HEK293 (cell line): ENCODE results near the gene CACNA1F.
A peak's percentile ranks its signal among the peaks of the same experiment; 100 is the strongest.

Experiments
- CTCF ChIA-PET: fragments of 350-600 bp; formaldehyde crosslinking; extraction: SDS; loops from one replicate; lab custom pipeline; 2021; ENCODE audit warnings: antibody characterized with exemption; lab: Yijun Ruan, JAX
- POLR2A ChIA-PET: fragments of 300-600 bp; formaldehyde crosslinking; extraction: SDS; loops from one replicate; lab custom pipeline; 2020; ENCODE audit warnings: antibody characterized with exemption, inconsistent platforms; lab: Yijun Ruan, JAX
- H3K27ac ChIP-seq: fragments of 200-500 bp; sonication (Bioruptor generic); 2 replicates; pipeline ENCODE4 v1.5.1; 2014; ENCODE audit warnings: low read depth, low read length, control low read depth, inconsistent platforms; ENCODE audit errors: extremely low read depth
- H3K36me3 ChIP-seq, 2 experiments: fragments of 200-500 bp in 1 of 2; sonication (Bioruptor generic) in 1 of 2; 1 replicate in 1 of 2; 2 replicates in 1 of 2; pipeline ENCODE4 v1.5.1; 2014 to 2017; ENCODE audit warnings: inconsistent platforms in 2 of 2, low read length in 2 of 2; ENCODE audit not compliant: control insufficient read depth in 2 of 2, insufficient read depth in 1 of 2
- H3K4me1 ChIP-seq: fragments of 200-500 bp; sonication (Bioruptor generic); 2 replicates; pipeline ENCODE4 v1.5.1; 2014; ENCODE audit warnings: mild to moderate bottlenecking, low read length, inconsistent platforms; ENCODE audit not compliant: control insufficient read depth, insufficient read depth
- H3K4me3 ChIP-seq: 2 replicates; pipeline ENCODE4 v1.5.1; 2011; ENCODE audit warnings: low read depth, mild to moderate bottlenecking, control low read depth, low read length, moderate library complexity
- H3K9me3 ChIP-seq: fragments of 200-500 bp; sonication (Bioruptor generic); 2 replicates; pipeline ENCODE4 v1.5.1; 2014; ENCODE audit warnings: low read depth, low read length, inconsistent platforms; ENCODE audit not compliant: control insufficient read depth, insufficient read depth
- CTCF ChIP-seq: fragments of 450-650 bp; formaldehyde crosslinking; IDR thresholded peaks from 2 replicates; pipeline ENCODE4 v1.5.1; 2016; ENCODE audit warnings: missing biosample characterization, missing genetic modification characterization
- EGR2 ChIP-seq: fragments of 450-650 bp; formaldehyde crosslinking; IDR thresholded peaks from 2 replicates; pipeline ENCODE4 v1.5.1; 2016; ENCODE audit warnings: low read depth, missing biosample characterization, missing genetic modification characterization
- GLIS1 ChIP-seq: fragments of 450-650 bp; formaldehyde crosslinking; IDR thresholded peaks from 2 replicates; pipeline ENCODE4 v1.5.1; 2016; ENCODE audit warnings: missing biosample characterization, missing genetic modification characterization
- SCRT1 ChIP-seq: fragments of 450-650 bp; formaldehyde crosslinking; IDR thresholded peaks from 2 replicates; pipeline ENCODE4 v1.5.1; 2016; ENCODE audit warnings: missing biosample characterization, missing genetic modification characterization, borderline replicate concordance
- SP7 ChIP-seq: fragments of 450-650 bp; formaldehyde crosslinking; IDR thresholded peaks from 2 replicates; pipeline ENCODE4 v1.5.1; 2016; ENCODE audit warnings: missing biosample characterization, missing genetic modification characterization
- ZFHX2 ChIP-seq: fragments of 450-650 bp; formaldehyde crosslinking; conservative IDR thresholded peaks from 2 replicates; pipeline ENCODE4 v1.5.1; 2016; ENCODE audit warnings: missing biosample characterization, missing genetic modification characterization
- ZNF148 ChIP-seq: fragments of 450-650 bp; formaldehyde crosslinking; IDR thresholded peaks from 2 replicates; pipeline ENCODE4 v1.5.0; 2017; ENCODE audit warnings: missing biosample characterization, missing genetic modification characterization, borderline replicate concordance
- ZNF175 ChIP-seq: fragments of 450-650 bp; formaldehyde crosslinking; IDR thresholded peaks from 2 replicates; pipeline ENCODE4 v1.5.1; 2016; ENCODE audit warnings: missing biosample characterization, missing genetic modification characterization
- ZNF280C ChIP-seq: fragments of 450-650 bp; formaldehyde crosslinking; IDR thresholded peaks from 2 replicates; pipeline ENCODE4 v1.5.1; 2016; ENCODE audit warnings: missing biosample characterization, missing genetic modification characterization
- ZNF302 ChIP-seq: fragments of 450-650 bp; formaldehyde crosslinking; IDR thresholded peaks from 2 replicates; pipeline ENCODE4 v1.5.1; 2016; ENCODE audit warnings: missing biosample characterization, missing genetic modification characterization, low read depth
- ZNF311 ChIP-seq: fragments of 450-650 bp; formaldehyde crosslinking; IDR thresholded peaks from 2 replicates; pipeline ENCODE4 v1.5.1; 2017; ENCODE audit warnings: missing biosample characterization, missing genetic modification characterization, borderline replicate concordance
- ZNF335 ChIP-seq: fragments of 450-650 bp; formaldehyde crosslinking; conservative IDR thresholded peaks from 2 replicates; pipeline ENCODE4 v1.5.1; 2016; ENCODE audit warnings: missing biosample characterization, missing genetic modification characterization
- ZNF350 ChIP-seq: fragments of 450-650 bp; formaldehyde crosslinking; IDR thresholded peaks from 2 replicates; pipeline ENCODE4 v1.5.0; 2017; ENCODE audit warnings: missing biosample characterization, mild to moderate bottlenecking, missing genetic modification characterization
- ZNF449 ChIP-seq: fragments of 450-650 bp; formaldehyde crosslinking; IDR thresholded peaks from 2 replicates; pipeline ENCODE4 v1.5.1; 2017; ENCODE audit warnings: missing biosample characterization, mild to moderate bottlenecking, missing genetic modification characterization, moderate library complexity
- ZNF513 ChIP-seq: fragments of 450-650 bp; IDR thresholded peaks from 2 replicates; pipeline ENCODE4 v1.5.1; 2018; ENCODE audit warnings: missing biosample characterization, missing genetic modification characterization
- ZNF560 ChIP-seq: fragments of 450-650 bp; formaldehyde crosslinking; IDR thresholded peaks from 2 replicates; pipeline ENCODE4 v1.5.1; 2017; ENCODE audit warnings: missing biosample characterization, missing genetic modification characterization, borderline replicate concordance
- ZNF585B ChIP-seq: fragments of 450-650 bp; formaldehyde crosslinking; IDR thresholded peaks from 2 replicates; pipeline ENCODE4 v1.5.1; 2016; ENCODE audit warnings: missing biosample characterization, missing genetic modification characterization

The CACNA1F gene

GRCh38 chrX:49193542-49193964 is 39.6 kb downstream of the CACNA1F start:
- TF ChIP-seq ZFHX2 (peak; percentile 88), ZNF560 (tag by site-specific recombination) (no peak), ZNF513 (tag by site-specific recombination) (no peak), EGR2 (peak; percentile 93), ZNF175 (tag by site-specific recombination) (no peak), ZNF449 (tag by site-specific recombination) (no peak), ZNF335 (tag by site-specific recombination) (peak; percentile 40), ZNF148 (tag by site-specific recombination) (no peak), SCRT1 (tag by site-specific recombination) (no peak)
- H3K27ac ChIP-seq, result no peak overlapping the region
- ChIA-PET POLR2A (interaction anchor here (1.2 kb wide), 2 partner anchors 27 to 76 kb away, joined by 6 read pairs; partner anchors contain the start of gene PPP1R3F), CTCF (interaction anchor here (0.7 to 2.3 kb wide), 6 partner anchors 24 to 411 kb away, joined by 3 to 16 read pairs (median 3); no protein-coding TSS in a partner anchor)
- H3K9me3 ChIP-seq, result no peaks in the 10 kb centered on the region
- no peak overlapping the region for H3K4me3 ChIP-seq
- no peaks in the 10 kb centered on the region for H3K36me3 ChIP-seq
- peaks cover under 1% of the 10 kb centered on the region; the same call in 1 of the 2 replicates for H3K4me1 ChIP-seq

GRCh38 chrX:49192722-49193328 is 40.3 kb downstream of the CACNA1F start:
- Histone ChIP-seq H3K36me3 (no peaks in the 10 kb centered on the region), H3K9me3 (no peaks in the 10 kb centered on the region), H3K4me3 (no peak overlapping the region), H3K4me1 (peaks cover 2% of the 10 kb centered on the region; the same call in 1 of the 2 replicates), H3K27ac (no peak overlapping the region)
- CTCF ChIA-PET, result interaction anchor here (0.6 to 2.3 kb wide), 16 partner anchors 9 to 565 kb away, joined by 3 to 16 read pairs (median 3); no protein-coding TSS in a partner anchor
- TF ChIP-seq GLIS1, result no peak
- no peak for TF ChIP-seq ZNF311
- no peak for TF ChIP-seq ZNF302
- TF ChIP-seq ZNF585B (tag by site-specific recombination), result no peak
- TF ChIP-seq ZNF350, result no peak
- TF ChIP-seq CTCF (tag by site-specific recombination), result 0 out of 2 replicates have a peak, but pooled peaks have one; percentile 32
- no peak for TF ChIP-seq ZNF280C
- peak; percentile 35; the same call in 1 of the 2 replicates for TF ChIP-seq SP7 (tag by site-specific recombination)
- POLR2A ChIA-PET, result interaction anchor here (0.5 to 1.2 kb wide), 4 partner anchors 15 to 77 kb away, joined by 4 to 6 read pairs (median 5); partner anchors contain the start of genes CCDC22 and PPP1R3F
